HG03039 (cell line): ENCODE measurements around the gene PDYN.
"Not testable (repeated sequence)": the region's sequence is repeated elsewhere in the genome, so short reads cannot be mapped to it uniquely, and the experiment has no call there.

Source experiments
- ATAC-seq: cut with Tn5 transposase; IDR thresholded peaks from one replicate; pipeline ENCODE4 v1.9.1; 2021; ENCODE audit warnings: mild to moderate bottlenecking, moderate library complexity; ENCODE audit not compliant: unreplicated experiment

The PDYN gene

DNA sequence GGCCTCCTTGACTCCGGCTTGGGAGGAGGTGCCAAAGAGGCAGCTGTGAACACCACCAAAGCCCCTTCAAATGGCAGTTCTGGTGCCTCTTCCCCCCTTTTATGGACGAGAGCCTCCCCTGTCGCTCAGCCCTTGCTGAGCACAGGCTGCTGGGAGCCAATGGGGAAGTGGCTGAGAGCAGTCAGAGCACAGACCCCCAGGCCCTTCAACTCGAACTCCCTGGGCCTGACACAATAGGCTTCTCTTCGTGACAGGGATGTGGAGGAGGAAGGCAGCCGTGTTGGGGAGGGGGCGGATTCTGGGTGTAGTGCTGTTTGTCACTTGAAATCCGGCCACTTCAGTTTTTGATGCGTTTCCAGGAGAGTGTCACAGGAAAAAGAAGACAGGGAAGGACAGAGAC is at the start of gene PDYN:
Gene PDYN, minus strand, starts transcription at position 73 of the 400 bp plus-strand sequence. CDS start 10,974 bp downstream, outside the sequence.
- ATAC-seq, result no peak

DNA sequence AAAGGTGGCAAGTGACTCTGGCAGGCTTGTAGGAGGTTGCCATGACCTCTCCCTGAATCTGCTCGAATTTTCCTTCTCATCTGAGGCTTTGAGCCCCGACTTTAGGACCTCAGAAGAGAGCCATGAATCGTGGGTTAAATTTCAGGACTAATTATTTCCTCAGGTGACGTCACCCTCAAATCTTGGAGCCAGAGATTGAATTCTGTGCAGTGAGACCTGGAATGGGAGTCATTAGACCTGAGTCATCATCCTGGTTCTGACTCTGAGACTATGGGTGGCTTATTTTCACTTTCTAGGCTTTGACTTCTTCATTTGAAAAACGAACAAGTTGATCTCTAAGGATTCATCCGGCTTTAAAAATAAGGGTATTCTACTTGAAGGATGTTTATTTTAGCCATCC is 48.5 kb upstream of the PDYN start:
- ATAC-seq, result no peak

DNA sequence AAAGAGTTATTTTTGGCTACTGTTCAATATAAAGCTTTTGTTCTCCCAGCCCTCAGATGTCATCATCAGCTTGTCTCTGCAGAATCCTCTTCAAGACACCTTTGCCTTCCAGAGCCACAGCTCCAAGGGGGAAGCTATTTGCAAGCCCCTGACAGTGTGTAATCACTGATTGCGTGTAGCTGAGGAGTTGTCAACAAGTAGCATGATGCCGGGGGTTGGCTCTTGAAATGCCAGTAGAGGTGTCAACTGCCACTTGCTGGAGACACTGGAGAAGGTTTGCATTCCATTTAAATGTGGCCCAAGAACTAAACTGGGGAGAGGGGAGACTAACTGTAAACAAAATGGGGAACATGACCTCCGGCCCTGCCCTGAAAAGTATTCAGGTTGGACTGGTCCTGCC is 44.3 kb upstream of the PDYN start:
- no peak for ATAC-seq

DNA sequence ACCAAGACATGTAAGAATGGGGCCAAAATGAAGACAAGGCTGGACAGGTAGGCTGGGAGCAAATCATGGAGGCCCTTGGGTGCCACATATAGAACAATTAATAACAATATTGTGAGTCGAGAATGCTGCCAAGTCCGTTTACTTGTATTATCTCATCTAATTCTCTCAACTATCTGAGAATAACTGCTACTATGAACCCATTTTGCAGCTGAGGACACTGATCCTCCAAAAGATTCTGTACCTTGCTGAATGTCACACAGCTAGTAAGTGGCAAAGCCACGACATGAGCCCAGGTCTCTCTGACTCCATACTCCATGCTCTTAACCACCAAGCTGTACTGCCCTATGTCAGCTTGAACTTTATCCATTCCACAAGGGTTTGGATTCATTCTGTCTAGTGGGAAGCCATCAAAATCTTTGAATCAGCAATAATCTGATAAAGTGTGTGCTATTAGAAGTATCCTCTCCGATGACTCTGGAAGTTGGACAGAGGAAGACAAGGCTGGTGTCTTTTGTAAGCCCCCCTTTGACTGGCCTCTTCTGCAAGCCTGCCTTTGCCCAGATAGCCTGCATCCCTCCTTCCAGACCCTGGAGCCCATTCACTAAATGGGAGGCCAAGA is 43.5 kb upstream of the PDYN start:
- ATAC-seq, result no peak

DNA sequence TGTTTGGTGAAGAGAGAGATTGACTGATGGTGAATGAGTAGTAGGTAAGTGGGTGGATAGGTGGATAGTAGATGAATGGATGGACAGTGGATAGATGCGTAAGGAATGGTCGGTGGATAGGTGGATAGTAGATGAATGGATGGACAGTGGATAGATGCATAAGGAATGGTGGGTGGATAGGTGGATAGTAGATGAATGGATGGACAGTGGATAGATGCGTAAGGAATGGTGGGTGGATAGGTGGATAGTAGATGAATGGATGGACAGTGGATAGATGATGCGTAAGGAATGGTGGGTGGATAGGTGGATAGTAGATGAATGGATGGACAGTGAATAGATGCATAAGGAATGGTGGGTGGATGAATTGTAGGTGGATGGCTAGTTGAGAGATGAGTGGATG is 42.5 kb upstream of the PDYN start:
- not testable (repeated sequence) for ATAC-seq

DNA sequence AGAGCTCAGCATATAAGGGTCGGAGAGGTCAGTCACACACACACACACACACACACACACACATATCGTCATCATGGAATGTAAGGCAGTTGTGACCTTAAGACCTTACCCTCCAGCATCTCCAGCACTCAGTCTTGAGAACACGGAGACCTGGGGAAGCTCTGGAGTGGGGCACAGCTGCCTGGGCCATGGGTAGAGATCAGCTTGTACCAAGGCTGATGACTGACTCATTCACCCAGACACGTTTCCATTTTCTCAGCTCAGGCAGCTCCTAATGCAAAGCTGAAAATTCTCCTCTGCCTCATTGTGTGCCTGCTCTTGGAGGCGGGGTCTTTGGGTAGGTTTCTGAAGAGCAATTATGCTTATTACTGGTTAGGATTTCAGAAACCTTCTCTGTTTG is 38.3 kb upstream of the PDYN start:
- ATAC-seq, result no peak

DNA sequence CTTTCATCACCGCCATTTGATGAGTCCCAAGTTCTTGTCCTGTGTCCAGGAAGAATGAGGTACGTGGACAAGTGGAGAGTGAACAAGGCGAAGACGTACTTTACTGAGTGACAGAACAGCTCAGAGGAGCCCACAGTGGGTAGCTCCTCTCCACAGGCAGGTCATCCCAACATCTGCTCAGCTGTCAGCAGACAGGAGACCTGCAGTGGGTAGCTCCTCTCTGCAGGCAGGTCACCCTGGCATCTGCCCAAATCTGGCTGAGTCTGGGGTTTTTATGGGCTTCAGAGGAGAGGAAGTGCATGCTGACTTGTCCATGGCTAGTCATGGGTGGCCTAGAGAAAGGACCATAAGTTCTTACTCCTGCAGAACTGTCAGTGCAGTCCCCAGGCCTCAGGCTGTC is 32.7 kb upstream of the PDYN start:
- ATAC-seq, result no peak

DNA sequence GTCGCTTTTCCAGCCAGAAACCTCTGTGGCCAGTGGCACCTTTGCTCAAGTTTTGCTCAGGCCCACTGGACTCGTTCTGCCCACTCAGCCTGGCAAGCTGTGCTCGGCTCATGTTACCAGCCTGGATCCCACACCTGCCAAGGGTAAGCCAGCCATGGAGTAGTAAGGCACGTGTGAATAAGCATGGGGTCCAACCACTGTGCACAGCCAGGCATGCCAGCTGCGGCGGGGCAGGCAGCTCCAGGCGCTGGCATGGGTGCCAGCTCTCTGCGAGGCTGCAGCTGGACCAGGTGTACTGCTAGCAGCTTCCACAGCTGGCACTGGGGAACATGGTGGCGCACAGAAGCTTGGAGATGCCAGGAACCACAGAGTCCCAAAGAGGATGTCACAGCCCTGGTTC is 32.1 kb upstream of the PDYN start:
- ATAC-seq, result no peak

DNA sequence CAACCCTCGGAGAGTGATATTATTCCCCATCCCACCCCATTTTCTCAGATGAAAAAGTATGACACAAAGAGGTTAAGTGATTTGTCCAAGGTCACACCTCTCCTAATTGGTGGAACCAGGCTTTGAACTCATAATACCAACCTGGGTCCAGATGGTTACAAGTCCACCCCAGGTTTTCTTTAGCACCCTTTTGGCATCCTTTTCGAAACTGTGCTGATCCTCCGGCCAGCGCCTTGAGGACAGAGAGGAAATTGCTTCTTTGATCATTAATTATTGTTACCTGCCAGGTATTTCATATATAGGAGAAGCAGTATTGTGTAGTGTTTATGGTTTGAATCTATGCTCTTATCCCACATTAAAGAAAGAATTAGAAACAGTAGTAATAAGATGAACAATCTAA is 29.3 kb upstream of the PDYN start:
- ATAC-seq, result no peak

DNA sequence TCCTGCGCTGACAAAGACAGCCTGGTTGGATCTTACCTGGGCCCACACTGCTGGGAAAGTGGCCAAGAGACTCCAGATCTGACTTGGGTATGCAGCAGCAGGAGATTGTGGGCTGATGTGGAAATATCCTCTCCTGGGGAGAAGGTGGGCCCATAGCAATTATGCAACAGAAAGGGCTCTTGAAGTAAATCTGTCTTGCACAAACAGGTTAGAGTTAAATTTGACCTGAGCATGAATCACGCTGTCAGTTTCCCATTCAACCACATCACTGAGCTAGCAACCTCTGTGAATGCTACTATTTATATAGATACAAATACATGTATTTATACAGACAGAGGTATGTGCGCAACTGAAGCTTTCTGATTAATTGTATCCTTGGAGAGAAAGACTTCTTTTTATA is 28.3 kb upstream of the PDYN start:
- no peak for ATAC-seq

DNA sequence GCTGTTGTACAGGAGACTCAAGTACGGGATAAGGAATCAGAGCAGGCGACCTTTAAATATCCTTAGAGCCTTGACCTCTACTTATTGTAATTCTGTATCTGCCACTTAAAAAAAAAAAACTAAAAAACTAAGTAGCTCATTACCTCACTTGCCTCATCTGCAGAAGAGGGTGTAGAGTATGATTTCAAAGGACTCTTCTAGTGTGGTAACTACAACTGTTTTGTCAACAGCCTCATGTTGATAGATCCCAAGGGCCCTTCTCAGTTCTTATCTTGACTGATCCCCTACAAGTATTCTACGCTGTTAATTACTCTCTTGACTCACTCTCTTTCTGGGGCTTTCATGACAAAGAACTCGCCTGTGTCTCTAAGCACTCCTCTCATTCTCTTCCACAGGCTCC is 16.7 kb upstream of the PDYN start:
- no peak for ATAC-seq

DNA sequence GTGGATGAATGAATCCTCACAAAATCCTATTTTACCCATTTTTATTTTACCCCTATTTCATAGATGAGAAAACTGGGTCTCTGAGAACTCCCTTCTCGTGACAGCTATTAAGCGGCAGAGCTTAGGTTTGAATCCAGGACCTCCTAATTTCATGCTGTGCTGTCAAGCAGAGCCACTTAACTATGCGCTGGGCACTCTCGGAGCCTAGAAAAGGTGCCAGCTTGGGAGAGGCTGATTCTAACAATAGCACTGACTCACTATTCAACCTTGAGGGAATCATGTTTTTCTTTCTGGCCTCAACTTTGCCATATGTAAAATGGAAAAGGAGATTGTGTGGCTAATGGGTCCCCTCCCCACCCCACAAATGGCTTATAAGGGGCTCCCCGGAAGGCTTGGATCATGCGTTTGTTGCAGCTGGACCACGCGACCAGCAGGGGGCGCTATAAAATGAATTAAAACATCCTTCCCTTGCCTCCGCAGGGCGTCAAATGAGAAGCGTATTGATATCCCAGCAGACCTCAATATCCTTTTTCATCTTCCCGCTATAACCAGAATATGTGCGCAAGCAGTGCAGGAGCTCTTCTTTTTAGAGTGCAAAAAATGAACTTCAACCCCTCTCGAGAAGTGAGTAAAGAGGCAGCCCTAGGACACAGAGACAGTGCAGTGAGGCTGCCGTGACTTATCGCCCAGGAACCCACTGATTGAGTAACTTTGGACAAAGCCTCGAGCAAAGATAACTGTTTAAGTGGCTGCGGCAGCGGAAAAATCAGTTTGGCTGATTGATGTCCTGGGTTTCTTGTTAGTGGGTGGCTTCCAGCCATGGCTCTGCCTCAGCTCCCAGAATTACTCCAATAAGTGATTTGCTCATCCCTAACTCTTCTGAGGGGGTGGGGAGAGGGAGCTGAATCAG is 12.8 kb upstream of the PDYN start:
- ATAC-seq, result no peak

DNA sequence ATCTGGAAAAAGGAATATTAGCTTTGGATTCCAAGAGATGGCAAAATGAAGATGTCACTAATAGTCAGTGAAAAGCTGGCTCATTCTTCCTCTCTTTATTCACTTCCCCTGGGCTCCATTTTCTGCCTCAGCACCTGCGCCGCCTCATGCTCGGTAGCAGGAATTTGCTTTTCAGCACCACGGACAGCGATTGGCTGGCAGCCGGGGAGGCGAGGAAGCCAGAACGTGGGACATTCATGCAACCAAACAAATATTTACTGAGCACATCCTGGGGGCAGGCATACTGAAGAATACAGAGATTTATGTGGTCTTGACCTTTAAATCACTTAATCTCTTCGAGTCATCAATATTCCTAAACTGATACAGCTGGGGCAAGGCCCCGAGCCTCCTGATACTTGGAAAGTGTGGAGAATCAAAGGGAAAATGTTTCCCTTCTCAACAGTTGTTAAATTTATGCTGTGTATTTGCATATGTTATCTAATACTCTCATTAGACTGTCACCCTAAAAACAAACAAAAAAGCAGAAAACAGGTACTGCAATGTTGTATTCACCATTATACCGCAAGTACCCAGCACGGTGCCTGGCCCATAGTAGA is 12.1 kb upstream of the PDYN start:
- no peak for ATAC-seq

DNA sequence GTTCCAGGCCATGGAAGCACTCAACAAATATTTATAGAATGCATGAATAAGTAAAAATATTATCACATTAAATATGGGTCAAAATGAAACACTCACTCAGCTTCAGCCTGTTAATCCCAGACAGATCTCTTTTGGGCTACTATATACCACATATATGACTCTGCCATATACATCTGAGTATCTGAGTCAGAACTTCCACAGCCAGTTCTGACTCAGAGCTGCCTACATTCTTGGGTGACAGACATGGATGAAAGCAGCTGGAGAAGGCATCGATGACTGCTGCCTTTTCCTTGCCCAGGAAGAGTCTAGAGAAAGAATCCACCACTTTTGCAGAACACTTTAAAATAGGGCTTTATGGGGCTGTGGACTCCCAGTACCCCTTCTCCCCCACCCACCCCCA is 11.5 kb upstream of the PDYN start:
- ATAC-seq, result no peak

DNA sequence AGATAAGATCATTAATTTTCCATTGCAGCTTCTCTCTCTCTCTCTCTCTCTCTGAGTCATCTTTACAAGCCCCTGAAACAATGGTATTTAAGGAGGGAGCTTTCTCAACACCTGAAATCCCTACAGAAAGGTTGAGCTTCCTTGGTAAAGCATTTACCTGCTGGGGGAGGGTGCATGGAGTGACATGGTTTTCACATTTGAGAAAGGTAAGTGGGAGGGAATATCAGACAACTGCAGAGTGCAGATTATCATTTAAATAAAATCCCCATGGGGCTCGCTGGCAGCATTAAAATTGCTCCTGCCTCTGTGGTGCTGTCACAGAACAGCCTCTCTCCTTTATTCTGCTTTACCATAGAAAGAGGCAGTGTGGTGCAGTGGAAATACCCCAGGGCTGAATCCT is 10.3 kb upstream of the PDYN start:
- no peak for ATAC-seq

DNA sequence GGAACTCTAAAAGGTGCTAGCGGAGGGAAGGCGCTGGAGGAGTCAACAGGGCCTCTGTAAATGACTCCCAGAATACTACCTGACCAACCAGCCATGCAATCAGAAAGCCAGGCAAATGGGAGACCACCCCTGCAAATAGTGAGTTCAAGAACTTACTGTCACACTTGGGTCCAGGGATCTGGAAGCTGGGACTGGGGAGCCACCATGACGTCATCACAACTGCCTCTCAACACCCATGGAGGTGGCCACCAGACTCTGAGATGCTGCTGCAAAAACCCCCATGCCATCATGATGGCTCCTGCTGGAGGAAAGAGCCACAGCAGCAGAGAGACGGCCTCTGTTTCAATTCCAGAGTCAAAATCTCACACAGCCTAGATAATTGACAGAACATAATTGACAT is 8.5 kb upstream of the PDYN start:
- no peak for ATAC-seq

DNA sequence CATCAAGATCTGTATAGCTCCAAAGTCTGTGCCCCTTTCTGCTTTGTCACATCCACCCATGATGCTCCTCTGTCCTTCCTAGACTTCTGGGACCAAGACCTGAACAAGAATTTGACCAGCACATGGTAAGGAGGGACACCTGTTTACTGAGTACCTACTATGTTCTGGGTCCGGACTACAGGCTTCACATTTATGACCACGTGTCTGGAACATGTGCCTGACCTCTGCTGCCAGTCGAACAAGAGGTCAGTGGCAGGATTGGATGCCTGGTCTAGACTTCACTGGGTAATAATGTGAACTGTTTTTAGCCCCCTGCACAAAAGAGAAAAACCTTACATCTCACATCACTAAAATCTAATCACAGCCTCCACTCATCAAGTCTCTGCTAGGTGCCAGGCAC is 7.3 kb upstream of the PDYN start:
- ATAC-seq, result no peak

DNA sequence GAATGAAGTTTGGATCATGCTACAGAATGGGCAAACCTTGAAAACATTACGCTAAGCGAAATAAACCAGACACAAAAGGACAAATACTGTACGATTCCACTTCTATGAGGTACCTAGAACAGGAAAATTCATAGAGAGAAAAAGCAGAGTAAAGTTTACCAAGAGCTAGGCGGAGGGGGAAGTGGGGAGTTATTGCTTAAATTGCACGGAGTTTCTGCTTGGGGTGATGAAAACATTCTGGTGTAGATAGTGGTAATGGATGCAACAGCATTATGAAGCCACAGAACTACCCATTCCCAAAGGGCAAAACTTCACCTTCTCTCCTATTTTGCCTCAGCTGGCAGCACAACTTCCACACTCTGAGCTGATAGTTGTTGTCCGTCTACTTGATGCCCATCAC is 6.4 kb upstream of the PDYN start:
- no peak for ATAC-seq

DNA sequence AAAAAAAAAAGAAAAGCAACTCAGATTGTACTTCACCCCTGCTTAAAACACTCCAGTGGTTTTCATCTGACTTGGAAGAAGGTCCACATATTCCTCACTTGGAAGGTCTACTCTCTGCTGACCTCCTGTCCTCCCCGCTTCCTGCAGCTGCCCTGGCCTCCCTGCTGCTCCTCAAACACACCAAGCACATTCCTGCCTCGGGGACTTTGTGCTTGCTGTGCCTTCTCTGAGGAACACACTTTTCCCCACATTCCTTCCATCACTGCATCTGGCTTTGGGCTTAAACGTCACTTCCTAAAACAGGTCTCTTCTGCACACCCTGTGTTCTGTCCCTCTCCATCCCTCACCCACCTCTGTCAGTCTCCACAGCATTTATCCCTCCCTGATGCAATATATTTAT is 4.9 kb upstream of the PDYN start:
- no peak for ATAC-seq

DNA sequence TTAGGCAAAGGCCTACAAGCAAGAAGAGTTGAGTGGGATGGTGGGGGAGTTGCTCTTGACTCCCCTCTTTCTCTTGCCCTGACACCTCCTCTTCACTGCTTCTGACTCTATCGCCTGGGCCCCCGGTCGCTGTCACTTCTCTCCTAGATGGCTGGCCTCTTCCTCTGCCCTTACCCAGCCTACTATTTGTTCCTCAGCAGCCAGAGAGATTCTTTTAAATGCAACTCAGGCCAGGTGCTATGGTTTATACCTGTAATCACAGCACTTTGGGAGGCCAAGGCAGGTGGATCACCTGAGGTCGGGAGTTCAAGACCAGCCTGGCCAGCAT is 4.3 kb upstream of the PDYN start:
- ATAC-seq, result no peak

DNA sequence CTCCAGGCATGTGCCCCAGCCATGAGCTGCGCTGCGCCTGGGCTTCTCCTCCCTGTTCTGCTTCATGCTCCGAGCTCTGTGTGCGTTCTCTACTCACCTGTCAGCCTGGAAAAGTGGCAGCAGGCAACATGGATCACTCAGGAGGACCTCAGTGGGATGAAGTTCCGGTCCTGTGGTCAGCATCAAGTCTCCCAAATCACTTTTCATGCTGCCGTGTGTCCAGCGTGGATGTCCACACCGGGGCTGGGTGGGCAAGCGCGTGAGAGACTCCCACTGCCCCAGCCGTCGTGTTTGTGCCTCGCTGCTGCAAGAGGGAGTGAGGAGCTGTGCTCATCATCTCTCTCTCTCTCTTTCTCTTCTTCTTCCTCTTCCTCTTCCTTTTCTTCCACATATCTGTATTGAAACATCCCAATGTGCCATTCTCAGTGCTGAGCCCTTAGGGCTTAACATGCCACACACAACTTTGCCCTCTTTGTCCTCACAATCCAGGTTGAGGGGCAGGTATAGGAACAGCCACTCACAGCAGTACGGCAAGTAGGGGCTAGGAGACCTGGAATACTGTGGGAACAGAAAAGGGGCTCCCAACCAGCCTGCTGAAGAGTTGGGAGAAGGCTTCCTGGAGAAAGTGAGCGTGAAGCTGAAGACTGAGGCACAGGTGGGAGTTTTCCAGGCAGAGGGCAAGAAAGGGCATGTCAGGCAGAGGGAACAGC is 3.8 kb upstream of the PDYN start:
- ATAC-seq, result no peak
